HG03025 (cell line): Measurements from ENCODE around the gene ARRDC4.

Experiments
- ATAC-seq: cut with Tn5 transposase; IDR thresholded peaks from one replicate; pipeline ENCODE4 v1.9.1; 2021; ENCODE audit warnings: mild to moderate bottlenecking, moderate library complexity; ENCODE audit not compliant: unreplicated experiment, low FRiP score

The ARRDC4 gene, protein sequence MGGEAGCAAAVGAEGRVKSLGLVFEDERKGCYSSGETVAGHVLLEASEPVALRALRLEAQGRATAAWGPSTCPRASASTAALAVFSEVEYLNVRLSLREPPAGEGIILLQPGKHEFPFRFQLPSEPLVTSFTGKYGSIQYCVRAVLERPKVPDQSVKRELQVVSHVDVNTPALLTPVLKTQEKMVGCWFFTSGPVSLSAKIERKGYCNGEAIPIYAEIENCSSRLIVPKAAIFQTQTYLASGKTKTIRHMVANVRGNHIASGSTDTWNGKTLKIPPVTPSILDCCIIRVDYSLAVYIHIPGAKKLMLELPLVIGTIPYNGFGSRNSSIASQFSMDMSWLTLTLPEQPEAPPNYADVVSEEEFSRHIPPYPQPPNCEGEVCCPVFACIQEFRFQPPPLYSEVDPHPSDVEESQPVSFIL

GRCh38 chr15:97960364-97961066 lies at the start of gene ARRDC4:
TSS of gene ARRDC4 (plus strand) at chr15:97960703. CDS start at chr15:97960862, 159 bp downstream.
- peak; percentile 62 for ATAC-seq

GRCh38 chr15:97914711-97915110 lies 45.8 kb upstream of the ARRDC4 start:
- no peak for ATAC-seq

- ATAC-seq: no peak
These were observed 45.2 kb upstream of the ARRDC4 start for GRCh38 chr15:97915261-97915660.

DNA sequence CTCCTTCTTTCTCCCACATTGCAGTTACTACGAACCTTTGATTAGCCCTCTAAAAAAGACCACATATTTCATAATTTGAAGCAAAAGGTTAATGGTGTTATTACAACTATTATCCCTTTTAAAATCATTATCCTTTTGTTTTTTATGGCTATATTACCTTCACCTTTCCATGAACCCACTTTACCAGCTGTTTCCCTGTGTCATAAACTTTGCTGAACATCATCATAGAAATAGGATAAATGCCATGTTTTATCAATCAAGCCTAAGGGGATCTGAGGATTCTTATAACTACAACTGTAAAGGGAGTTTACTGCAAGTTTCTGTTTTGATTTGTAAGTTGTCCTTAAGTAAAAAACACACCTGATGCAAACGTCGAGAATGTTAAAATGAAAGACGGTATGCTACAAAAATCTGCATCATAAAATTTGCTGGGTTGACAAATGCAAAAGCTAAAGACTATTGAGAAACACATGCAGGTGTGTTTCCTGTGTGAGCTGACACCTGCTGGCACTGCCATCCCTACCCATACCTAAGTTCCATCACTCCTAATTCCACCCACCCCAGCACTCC lies 39.1 kb upstream of the ARRDC4 start:
- no peak for ATAC-seq

- no peak for ATAC-seq
These were observed 30.9 kb upstream of the ARRDC4 start for GRCh38 chr15:97929456-97930229.

DNA sequence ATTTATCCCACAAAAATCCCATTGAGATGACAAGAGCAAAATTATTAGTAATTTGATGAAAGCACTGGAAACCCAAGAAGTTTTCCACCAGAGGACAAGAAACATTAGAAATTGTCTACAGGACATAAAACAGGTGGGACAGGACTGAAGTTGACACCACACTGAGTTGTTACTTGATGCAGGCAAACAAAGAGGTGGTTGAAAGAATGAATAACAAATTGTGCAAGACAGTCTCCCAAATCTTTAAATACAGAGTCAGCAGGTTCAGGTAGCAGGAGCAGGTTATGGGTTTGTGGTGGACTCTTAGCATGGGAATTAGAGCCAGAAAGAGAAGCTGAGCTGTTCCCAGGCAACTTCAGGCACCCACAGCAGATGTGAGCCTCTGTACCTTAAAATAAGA lies 30.3 kb upstream of the ARRDC4 start:
- ATAC-seq: no peak

- no peak for ATAC-seq
These were observed 29.2 kb upstream of the ARRDC4 start for GRCh38 chr15:97931314-97931713.

- no peak for ATAC-seq
These were observed 26.9 kb upstream of the ARRDC4 start for GRCh38 chr15:97933589-97933988.

DNA sequence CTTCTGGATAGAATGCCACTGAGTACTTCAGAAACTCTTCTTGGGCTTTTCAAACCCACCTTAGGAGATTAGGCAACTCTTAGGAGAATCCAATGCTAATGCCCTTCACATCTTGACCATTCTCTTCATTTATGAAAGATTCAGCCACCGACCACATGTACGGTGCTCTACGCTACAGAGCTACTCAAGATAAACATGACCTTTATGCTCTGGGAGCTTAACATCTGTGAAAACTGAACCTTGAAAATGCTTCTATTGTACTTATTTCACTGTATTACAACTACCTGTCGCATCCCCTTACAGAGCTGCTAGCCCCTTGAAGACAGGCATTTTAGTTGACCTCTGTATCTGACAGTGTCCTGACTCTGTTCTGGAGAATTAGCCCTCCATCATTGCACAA lies 19.5 kb upstream of the ARRDC4 start:
- no peak for ATAC-seq

GRCh38 chr15:97941572-97941971 lies 18.9 kb upstream of the ARRDC4 start:
- ATAC-seq: no peak

DNA sequence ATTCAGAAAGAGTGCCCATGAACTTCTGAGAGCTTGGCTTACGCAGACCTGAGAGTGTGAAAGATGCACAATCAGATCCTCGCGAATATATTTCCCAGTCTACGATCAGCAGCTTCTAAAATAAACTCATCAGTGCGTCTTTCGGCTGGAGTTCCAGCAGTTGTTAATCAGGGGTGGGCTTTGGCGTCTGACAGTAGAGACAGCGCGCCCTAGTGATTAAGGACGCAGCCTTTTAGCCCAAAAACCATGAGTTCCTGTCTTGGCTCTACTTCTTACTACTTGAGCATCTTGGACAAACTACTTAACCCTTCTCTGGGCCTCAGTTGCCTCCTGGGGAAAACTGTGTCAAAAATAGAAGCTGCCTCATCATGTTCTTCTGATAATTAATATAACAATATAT lies 15.8 kb upstream of the ARRDC4 start:
- ATAC-seq: no peak

GRCh38 chr15:97947465-97948260 lies 12.8 kb upstream of the ARRDC4 start:
- no peak for ATAC-seq

- ATAC-seq: no peak
These were observed 7.2 kb upstream of the ARRDC4 start for GRCh38 chr15:97953254-97953653.

DNA sequence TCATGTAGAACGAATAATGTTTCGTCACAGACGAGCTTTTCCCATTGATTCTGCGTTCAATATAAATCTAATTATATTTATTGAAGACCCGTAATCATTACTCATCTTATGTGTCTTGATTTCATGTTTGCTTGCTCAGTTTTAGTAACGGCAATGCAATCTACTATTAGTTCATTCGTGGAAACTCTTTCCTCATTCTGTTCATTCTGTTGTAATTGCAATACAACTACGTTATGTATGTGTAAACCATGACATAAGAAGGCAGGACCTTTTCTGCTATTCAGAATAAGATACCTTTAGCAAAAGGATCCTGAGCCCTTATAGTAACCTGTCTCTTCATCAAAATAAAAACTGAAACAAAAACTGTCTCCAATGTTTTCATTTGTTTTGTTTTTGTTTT lies 6.8 kb upstream of the ARRDC4 start:
- no peak for ATAC-seq

DNA sequence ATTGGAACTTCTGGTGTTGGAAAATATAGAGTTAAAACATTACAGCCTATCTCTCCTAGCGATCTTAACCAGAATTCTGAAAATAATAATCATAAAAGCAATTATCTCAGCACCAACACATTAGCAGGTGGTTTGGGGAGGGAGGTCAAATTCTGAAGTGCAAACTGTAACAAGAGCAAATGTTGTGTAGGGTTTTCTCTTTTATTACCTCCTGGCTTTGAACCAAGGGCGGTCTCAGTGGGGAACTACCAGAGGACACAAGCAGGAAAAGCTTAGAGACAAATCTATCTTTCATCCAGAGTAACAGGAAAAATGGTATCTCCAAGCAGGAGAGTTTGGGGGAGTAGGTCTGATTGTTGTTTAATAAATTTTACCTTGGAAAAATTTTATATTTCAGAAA lies 5.5 kb upstream of the ARRDC4 start:
- no peak for ATAC-seq

DNA sequence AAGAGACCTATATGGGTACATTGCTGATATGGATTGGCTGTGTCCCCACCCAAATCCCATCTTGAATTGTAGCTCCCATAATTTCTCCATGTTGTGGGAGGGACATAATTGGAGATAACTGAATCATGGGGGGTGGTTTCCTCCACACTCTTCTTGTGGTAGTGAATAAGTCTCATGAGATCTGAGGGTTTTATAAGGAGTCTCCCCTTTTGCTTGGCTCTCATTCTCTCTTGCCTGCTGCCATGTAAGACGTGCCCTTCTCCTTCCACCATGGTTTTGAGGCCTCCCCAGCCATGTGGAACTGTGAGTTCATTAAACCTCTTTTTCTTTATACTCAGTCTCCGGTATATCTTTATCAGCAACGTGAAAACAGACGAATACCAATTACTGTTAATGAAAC lies 5.0 kb upstream of the ARRDC4 start:
- ATAC-seq: no peak

- ATAC-seq: no peak
These were observed 659 bp upstream of the ARRDC4 start for GRCh38 chr15:97959724-97960363.

DNA sequence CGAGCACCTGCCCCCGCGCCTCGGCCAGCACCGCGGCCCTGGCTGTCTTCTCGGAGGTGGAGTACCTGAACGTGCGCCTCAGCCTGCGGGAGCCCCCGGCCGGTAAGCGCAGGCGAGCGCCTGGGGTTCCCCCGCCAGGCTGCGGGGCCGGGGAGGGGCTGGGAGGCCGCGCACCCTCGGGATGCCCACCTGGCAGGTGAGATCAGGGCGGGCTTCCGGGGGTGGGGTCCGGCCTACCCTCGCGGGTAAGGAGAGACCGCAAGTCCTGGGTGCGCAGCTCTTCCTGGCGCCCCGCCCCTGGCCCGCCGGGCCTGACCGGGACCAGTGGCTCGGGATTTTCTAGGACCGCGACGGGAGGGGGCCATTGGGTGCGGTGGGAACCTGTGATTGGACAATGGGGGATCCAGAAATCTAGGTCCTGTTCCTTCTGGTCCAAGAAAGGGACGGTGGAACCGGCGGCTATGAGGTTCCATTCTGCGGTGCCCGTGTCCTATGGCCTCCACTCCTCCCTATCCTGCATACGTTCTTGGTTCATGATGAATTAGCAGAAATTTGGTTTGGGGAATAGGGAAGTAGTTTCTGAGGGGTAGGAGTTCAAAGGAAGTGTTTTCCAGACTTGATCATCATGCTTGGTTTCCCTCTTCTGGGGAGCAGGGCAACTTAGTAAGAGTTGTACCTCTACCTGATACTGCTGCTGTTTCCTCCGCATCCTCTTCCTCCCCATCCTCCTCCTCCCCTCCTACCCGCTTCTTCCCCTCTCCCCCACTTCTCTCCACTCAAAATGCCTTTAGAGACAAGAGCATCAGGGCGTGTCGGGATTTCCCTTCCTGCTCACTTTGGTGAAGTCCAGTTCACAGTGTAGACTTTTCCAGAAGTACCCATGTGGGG lies 808 bp downstream of the ARRDC4 start:
- ATAC-seq: no peak

- no peak for ATAC-seq
These were observed 1.8 kb downstream of the ARRDC4 start for GRCh38 chr15:97962263-97962662.
